HEK293T (cell line): ENCODE results near the gene COL4A6.

ENCODE experiments used
- ARNT ChIP-seq: fragments of 450-650 bp; IDR thresholded peaks from 2 replicates; pipeline ENCODE4 v1.6.1; 2017; ENCODE audit warnings: mild to moderate bottlenecking
- BHLHE40 ChIP-seq: fragments of 450-650 bp; IDR thresholded peaks from 2 replicates; pipeline ENCODE4 v1.6.1; 2016; ENCODE audit warnings: mild to moderate bottlenecking, moderate library complexity, borderline replicate concordance
- ELF4 ChIP-seq: fragments of 450-650 bp; IDR thresholded peaks from 2 replicates; pipeline ENCODE4 v1.6.1; 2017; ENCODE audit warnings: antibody characterized with exemption
- FOXA1 ChIP-seq: fragments of 450-650 bp; IDR thresholded peaks from 2 replicates; pipeline ENCODE4 v1.6.1; 2016; ENCODE audit warnings: mild to moderate bottlenecking
- FOXK2 ChIP-seq: fragments of 450-650 bp; IDR thresholded peaks from 2 replicates; pipeline ENCODE4 v1.6.1; 2016; ENCODE audit warnings: mild to moderate bottlenecking
- FOXM1 ChIP-seq: fragments of 450-650 bp; IDR thresholded peaks from 2 replicates; pipeline ENCODE4 v1.6.1; 2017; ENCODE audit warnings: mild to moderate bottlenecking, borderline replicate concordance
- HDGF ChIP-seq: fragments of 450-650 bp; IDR thresholded peaks from 2 replicates; pipeline ENCODE4 v1.6.1; 2017; ENCODE audit warnings: antibody characterized with exemption, borderline replicate concordance
- LEF1 ChIP-seq: fragments of 450-650 bp; IDR thresholded peaks from 2 replicates; pipeline ENCODE4 v1.6.1; 2017; ENCODE audit warnings: mild to moderate bottlenecking, borderline replicate concordance
- NFRKB ChIP-seq: fragments of 450-650 bp; IDR thresholded peaks from 2 replicates; pipeline ENCODE4 v1.6.1; 2016; ENCODE audit warnings: mild to moderate bottlenecking, moderate library complexity
- PKNOX1 ChIP-seq: fragments of 450-650 bp; IDR thresholded peaks from 2 replicates; pipeline ENCODE4 v1.6.1; 2016
- SP1 ChIP-seq: fragments of 450-650 bp; IDR thresholded peaks from 2 replicates; pipeline ENCODE4 v1.6.1; 2017
- SUZ12 ChIP-seq: fragments of 450-650 bp; IDR thresholded peaks from 2 replicates; pipeline ENCODE4 v1.6.1; 2016; ENCODE audit warnings: mild to moderate bottlenecking
- TARDBP ChIP-seq: fragments of 450-650 bp; IDR thresholded peaks from 2 replicates; pipeline ENCODE4 v1.6.1; 2016
- ZNF384 ChIP-seq: fragments of 450-650 bp; IDR thresholded peaks from 2 replicates; pipeline ENCODE4 v1.6.1; 2016

GRCh38 chrX:108117988-108118387 lies 320.2 kb downstream of the COL4A6 start:
- TF ChIP-seq SUZ12 = no peak
- no peak for TF ChIP-seq FOXM1
- no peak for TF ChIP-seq BHLHE40
- no peak for TF ChIP-seq LEF1
- TF ChIP-seq SP1 = no peak
- TF ChIP-seq FOXK2 = no peak
- TF ChIP-seq ARNT = no peak
- TF ChIP-seq ELF4 = no peak
- TF ChIP-seq ZNF384 = no peak
- TF ChIP-seq HDGF = no peak
- no peak for TF ChIP-seq PKNOX1
- no peak for TF ChIP-seq FOXA1
- no peak for TF ChIP-seq TARDBP
- no peak for TF ChIP-seq NFRKB
